HEK293 (cell line): ENCODE data around the gene GRB2.
"Not testable (repeated sequence)": the region's sequence is repeated elsewhere in the genome, so short reads cannot be mapped to it uniquely, and the experiment has no call there.

ENCODE experiments used
- CTCF ChIA-PET: fragments of 350-600 bp; formaldehyde crosslinking; extraction: SDS; loops from one replicate; lab custom pipeline; 2021; ENCODE audit warnings: antibody characterized with exemption; lab: Yijun Ruan, JAX
- POLR2A ChIA-PET: fragments of 300-600 bp; formaldehyde crosslinking; extraction: SDS; loops from one replicate; lab custom pipeline; 2020; ENCODE audit warnings: antibody characterized with exemption, inconsistent platforms; lab: Yijun Ruan, JAX
- H3K27ac ChIP-seq: fragments of 200-500 bp; sonication (Bioruptor generic); 2 replicates; pipeline ENCODE4 v1.5.1; 2014; ENCODE audit warnings: low read depth, low read length, control low read depth, inconsistent platforms; ENCODE audit errors: extremely low read depth
- H3K36me3 ChIP-seq, 2 experiments: fragments of 200-500 bp in 1 of 2; sonication (Bioruptor generic) in 1 of 2; 1 replicate in 1 of 2; 2 replicates in 1 of 2; pipeline ENCODE4 v1.5.1; 2014 to 2017; ENCODE audit warnings: inconsistent platforms in 2 of 2, low read length in 2 of 2; ENCODE audit not compliant: control insufficient read depth in 2 of 2, insufficient read depth in 1 of 2
- H3K4me1 ChIP-seq: fragments of 200-500 bp; sonication (Bioruptor generic); 2 replicates; pipeline ENCODE4 v1.5.1; 2014; ENCODE audit warnings: mild to moderate bottlenecking, low read length, inconsistent platforms; ENCODE audit not compliant: control insufficient read depth, insufficient read depth
- H3K4me3 ChIP-seq: 2 replicates; pipeline ENCODE4 v1.5.1; 2011; ENCODE audit warnings: low read depth, mild to moderate bottlenecking, control low read depth, low read length, moderate library complexity
- H3K9me3 ChIP-seq: fragments of 200-500 bp; sonication (Bioruptor generic); 2 replicates; pipeline ENCODE4 v1.5.1; 2014; ENCODE audit warnings: low read depth, low read length, inconsistent platforms; ENCODE audit not compliant: control insufficient read depth, insufficient read depth
- BCL11B ChIP-seq: fragments of 450-650 bp; formaldehyde crosslinking; IDR thresholded peaks from 2 replicates; pipeline ENCODE4 v1.5.1; 2016; ENCODE audit warnings: low read depth, missing biosample characterization, missing genetic modification characterization
- FEZF1 ChIP-seq: fragments of 450-650 bp; formaldehyde crosslinking; IDR thresholded peaks from 2 replicates; pipeline ENCODE4 v1.5.1; 2016; ENCODE audit warnings: missing biosample characterization, missing genetic modification characterization
- KLF7 ChIP-seq: fragments of 450-650 bp; formaldehyde crosslinking; IDR thresholded peaks from 2 replicates; pipeline ENCODE4 v1.5.1; 2016; ENCODE audit warnings: missing biosample characterization, missing genetic modification characterization, borderline replicate concordance
- KLF8 ChIP-seq: fragments of 450-650 bp; formaldehyde crosslinking; IDR thresholded peaks from 2 replicates; pipeline ENCODE4 v1.5.1; 2016; ENCODE audit warnings: missing biosample characterization, missing genetic modification characterization
- MZF1 ChIP-seq: fragments of 450-650 bp; formaldehyde crosslinking; IDR thresholded peaks from 2 replicates; pipeline ENCODE4 v1.5.1; 2017; ENCODE audit warnings: missing biosample characterization, missing genetic modification characterization, borderline replicate concordance
- SP3 ChIP-seq: fragments of 450-650 bp; formaldehyde crosslinking; IDR thresholded peaks from 2 replicates; pipeline ENCODE4 v1.5.1; 2016; ENCODE audit warnings: missing biosample characterization, missing genetic modification characterization
- ZBTB20 ChIP-seq: fragments of 450-650 bp; formaldehyde crosslinking; IDR thresholded peaks from 2 replicates; pipeline ENCODE4 v1.5.1; 2016; ENCODE audit warnings: missing biosample characterization, missing genetic modification characterization
- ZBTB8A ChIP-seq: fragments of 450-650 bp; formaldehyde crosslinking; IDR thresholded peaks from 2 replicates; pipeline ENCODE4 v1.5.1; 2016; ENCODE audit warnings: missing biosample characterization, missing genetic modification characterization
- ZFHX2 ChIP-seq: fragments of 450-650 bp; formaldehyde crosslinking; conservative IDR thresholded peaks from 2 replicates; pipeline ENCODE4 v1.5.1; 2016; ENCODE audit warnings: missing biosample characterization, missing genetic modification characterization
- ZIC2 ChIP-seq: fragments of 450-650 bp; formaldehyde crosslinking; IDR thresholded peaks from 2 replicates; pipeline ENCODE4 v1.5.1; 2016; ENCODE audit warnings: missing biosample characterization, missing genetic modification characterization
- ZNF121 ChIP-seq: fragments of 450-650 bp; formaldehyde crosslinking; IDR thresholded peaks from 2 replicates; pipeline ENCODE4 v1.5.1; 2016; ENCODE audit warnings: missing biosample characterization, missing genetic modification characterization
- ZNF146 ChIP-seq: fragments of 450-650 bp; formaldehyde crosslinking; IDR thresholded peaks from 2 replicates; pipeline ENCODE4 v1.5.1; 2016; ENCODE audit warnings: missing biosample characterization, missing genetic modification characterization
- ZNF239 ChIP-seq: fragments of 450-650 bp; formaldehyde crosslinking; IDR thresholded peaks from 2 replicates; pipeline ENCODE4 v1.5.1; 2016; ENCODE audit warnings: missing biosample characterization, missing genetic modification characterization
- TF ChIP-seq, protein P1 (sequence below): fragments of 450-650 bp; formaldehyde crosslinking; IDR thresholded peaks from 2 replicates; pipeline ENCODE4 v1.5.1; 2017; ENCODE audit warnings: missing biosample characterization, missing genetic modification characterization
- TF ChIP-seq, protein P2 (sequence below): fragments of 450-650 bp; formaldehyde crosslinking; IDR thresholded peaks from 2 replicates; pipeline ENCODE4 v1.5.1; 2016; ENCODE audit warnings: missing biosample characterization, missing genetic modification characterization
- TF ChIP-seq, protein P3 (sequence below): fragments of 450-650 bp; formaldehyde crosslinking; IDR thresholded peaks from 2 replicates; pipeline ENCODE4 v1.5.1; 2016; ENCODE audit warnings: missing biosample characterization, missing genetic modification characterization
- TF ChIP-seq, protein P4 (sequence below): fragments of 450-650 bp; formaldehyde crosslinking; IDR thresholded peaks from 2 replicates; pipeline ENCODE4 v1.5.1; 2016; ENCODE audit warnings: missing biosample characterization, missing genetic modification characterization
- TF ChIP-seq, protein P5 (sequence below): fragments of 450-650 bp; formaldehyde crosslinking; IDR thresholded peaks from 2 replicates; pipeline ENCODE4 v1.5.1; 2017; ENCODE audit warnings: missing biosample characterization, missing genetic modification characterization
- TF ChIP-seq, protein P6 (sequence below): fragments of 450-650 bp; formaldehyde crosslinking; IDR thresholded peaks from 2 replicates; pipeline ENCODE4 v1.5.1; 2016; ENCODE audit warnings: missing biosample characterization, missing genetic modification characterization
- TF ChIP-seq, protein P7 (sequence below): fragments of 450-650 bp; formaldehyde crosslinking; conservative IDR thresholded peaks from 2 replicates; pipeline ENCODE4 v1.5.1; 2016; ENCODE audit warnings: low read depth, missing biosample characterization, missing genetic modification characterization

The GRB2 gene

DNA sequence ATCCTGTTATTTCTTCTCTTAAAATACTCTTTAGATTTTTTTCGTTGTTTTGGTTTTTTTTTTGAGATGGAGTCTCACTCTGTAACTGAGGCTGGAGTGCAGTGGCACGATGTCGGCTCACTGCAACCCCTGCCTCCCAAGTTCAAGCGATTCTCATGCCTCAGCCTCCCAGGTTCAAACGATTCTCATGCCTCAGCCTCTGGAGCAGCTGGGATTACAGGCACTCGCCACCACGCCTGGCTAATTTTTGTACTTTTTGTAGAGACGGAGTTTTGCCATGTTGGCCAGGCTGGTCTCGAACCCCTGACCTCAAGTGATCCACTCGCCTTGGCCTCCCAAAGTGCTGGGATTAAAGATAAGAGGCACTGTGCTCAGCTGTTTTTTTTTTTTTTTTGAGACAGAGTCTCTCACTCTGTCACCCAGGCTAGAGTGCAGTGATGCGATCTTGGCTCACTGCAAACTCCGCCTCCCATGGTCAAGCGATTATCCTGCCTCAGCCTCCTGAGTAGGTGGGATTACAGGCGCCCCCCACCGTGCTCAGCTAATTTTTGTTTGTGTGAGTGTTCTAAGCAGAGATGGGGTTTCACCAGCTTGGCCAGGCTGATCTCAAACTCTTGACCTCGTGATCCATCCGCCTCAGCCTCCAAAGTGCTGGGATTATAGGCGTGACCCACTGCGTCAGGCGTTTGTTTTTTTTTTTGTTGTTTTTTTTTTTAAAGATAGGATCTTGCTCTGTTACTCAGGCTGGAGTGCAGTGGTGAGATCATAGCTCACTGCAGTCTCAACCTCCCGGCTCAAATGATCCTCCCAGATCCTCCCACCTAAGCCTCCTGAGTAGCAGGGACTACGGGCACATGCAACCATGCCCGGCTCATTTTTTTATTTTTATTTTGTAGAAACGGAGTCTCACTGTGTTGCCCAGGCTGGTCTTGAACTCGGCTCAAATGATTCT is 37.4 kb downstream of the GRB2 start:
- ChIA-PET CTCF (interaction anchor here (0.6 to 2.6 kb wide), 10 partner anchors 10 to 165 kb away, joined by 3 to 10 read pairs (median 4); no protein-coding TSS in a partner anchor), POLR2A (interaction anchor here (0.5 to 1.3 kb wide), 5 partner anchors 12 to 157 kb away, joined by 3 to 6 read pairs (median 5); no protein-coding TSS in a partner anchor)
- not testable (repeated sequence) for H3K36me3 ChIP-seq, H3K4me3 ChIP-seq, H3K9me3 ChIP-seq
- H3K4me1 ChIP-seq = peaks cover 42% of the 10 kb centered on the region
- H3K27ac ChIP-seq = peak overlapping the region; percentile 31; the same call in 1 of the 2 replicates
- peak; percentile 86 for TF ChIP-seq FEZF1 (tag by site-specific recombination)
- TF ChIP-seq, protein P1, sequence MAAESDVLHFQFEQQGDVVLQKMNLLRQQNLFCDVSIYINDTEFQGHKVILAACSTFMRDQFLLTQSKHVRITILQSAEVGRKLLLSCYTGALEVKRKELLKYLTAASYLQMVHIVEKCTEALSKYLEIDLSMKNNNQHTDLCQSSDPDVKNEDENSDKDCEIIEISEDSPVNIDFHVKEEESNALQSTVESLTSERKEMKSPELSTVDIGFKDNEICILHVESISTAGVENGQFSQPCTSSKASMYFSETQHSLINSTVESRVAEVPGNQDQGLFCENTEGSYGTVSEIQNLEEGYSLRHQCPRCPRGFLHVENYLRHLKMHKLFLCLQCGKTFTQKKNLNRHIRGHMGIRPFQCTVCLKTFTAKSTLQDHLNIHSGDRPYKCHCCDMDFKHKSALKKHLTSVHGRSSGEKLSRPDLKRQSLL = peak; percentile 87
- peak; percentile 92 for TF ChIP-seq ZIC2 (tag by site-specific recombination)
- peak; percentile 91 for TF ChIP-seq ZNF121
- peak; percentile 96 for TF ChIP-seq KLF7 (tag by site-specific recombination)
- TF ChIP-seq, protein P2, sequence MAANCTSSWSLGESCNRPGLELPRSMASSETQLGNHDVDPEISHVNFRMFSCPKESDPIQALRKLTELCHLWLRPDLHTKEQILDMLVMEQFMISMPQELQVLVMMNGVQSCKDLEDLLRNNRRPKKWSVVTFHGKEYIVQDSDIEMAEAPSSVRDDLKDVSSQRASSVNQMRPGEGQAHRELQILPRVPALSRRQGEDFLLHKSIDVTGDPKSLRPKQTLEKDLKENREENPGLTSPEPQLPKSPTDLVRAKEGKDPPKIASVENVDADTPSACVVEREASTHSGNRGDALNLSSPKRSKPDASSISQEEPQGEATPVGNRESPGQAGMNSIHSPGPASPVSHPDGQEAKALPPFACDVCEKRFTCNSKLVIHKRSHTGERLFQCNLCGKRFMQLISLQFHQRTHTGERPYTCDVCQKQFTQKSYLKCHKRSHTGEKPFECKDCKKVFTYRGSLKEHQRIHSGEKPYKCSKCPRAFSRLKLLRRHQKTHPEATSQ (tag by site-specific recombination) = peak; percentile 75
- 0 out of 2 replicates have a peak, but pooled peaks have one; percentile 56 for TF ChIP-seq ZNF239 (tag by site-specific recombination)
- TF ChIP-seq, protein P3, sequence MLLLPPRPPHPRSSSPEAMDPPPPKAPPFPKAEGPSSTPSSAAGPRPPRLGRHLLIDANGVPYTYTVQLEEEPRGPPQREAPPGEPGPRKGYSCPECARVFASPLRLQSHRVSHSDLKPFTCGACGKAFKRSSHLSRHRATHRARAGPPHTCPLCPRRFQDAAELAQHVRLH (tag by site-specific recombination) = peak; percentile 29; the same call in 1 of the 2 replicates
- TF ChIP-seq, protein P4, sequence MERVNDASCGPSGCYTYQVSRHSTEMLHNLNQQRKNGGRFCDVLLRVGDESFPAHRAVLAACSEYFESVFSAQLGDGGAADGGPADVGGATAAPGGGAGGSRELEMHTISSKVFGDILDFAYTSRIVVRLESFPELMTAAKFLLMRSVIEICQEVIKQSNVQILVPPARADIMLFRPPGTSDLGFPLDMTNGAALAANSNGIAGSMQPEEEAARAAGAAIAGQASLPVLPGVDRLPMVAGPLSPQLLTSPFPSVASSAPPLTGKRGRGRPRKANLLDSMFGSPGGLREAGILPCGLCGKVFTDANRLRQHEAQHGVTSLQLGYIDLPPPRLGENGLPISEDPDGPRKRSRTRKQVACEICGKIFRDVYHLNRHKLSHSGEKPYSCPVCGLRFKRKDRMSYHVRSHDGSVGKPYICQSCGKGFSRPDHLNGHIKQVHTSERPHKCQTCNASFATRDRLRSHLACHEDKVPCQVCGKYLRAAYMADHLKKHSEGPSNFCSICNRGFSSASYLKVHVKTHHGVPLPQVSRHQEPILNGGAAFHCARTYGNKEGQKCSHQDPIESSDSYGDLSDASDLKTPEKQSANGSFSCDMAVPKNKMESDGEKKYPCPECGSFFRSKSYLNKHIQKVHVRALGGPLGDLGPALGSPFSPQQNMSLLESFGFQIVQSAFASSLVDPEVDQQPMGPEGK (tag by site-specific recombination) = peak; percentile 97
- peak; percentile 34; the same call in 1 of the 2 replicates for TF ChIP-seq BCL11B (tag by site-specific recombination)
- 0 out of 2 replicates have a peak, but pooled peaks have one; percentile 17 for TF ChIP-seq MZF1 (tag by site-specific recombination)
- TF ChIP-seq, protein P5, sequence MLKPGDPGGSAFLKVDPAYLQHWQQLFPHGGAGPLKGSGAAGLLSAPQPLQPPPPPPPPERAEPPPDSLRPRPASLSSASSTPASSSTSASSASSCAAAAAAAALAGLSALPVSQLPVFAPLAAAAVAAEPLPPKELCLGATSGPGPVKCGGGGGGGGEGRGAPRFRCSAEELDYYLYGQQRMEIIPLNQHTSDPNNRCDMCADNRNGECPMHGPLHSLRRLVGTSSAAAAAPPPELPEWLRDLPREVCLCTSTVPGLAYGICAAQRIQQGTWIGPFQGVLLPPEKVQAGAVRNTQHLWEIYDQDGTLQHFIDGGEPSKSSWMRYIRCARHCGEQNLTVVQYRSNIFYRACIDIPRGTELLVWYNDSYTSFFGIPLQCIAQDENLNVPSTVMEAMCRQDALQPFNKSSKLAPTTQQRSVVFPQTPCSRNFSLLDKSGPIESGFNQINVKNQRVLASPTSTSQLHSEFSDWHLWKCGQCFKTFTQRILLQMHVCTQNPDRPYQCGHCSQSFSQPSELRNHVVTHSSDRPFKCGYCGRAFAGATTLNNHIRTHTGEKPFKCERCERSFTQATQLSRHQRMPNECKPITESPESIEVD (tag by site-specific recombination) = peak; percentile 70; the same call in 1 of the 2 replicates
- peak; percentile 64 for TF ChIP-seq ZNF146
- TF ChIP-seq SP3 = peak; percentile 90
- peak; percentile 97 for TF ChIP-seq KLF8 (tag by site-specific recombination)
- peak; percentile 53; the same call in 1 of the 2 replicates for TF ChIP-seq ZBTB8A (tag by site-specific recombination)
- peak; percentile 25; the same call in 1 of the 2 replicates for TF ChIP-seq ZBTB20
- peak; percentile 90 for TF ChIP-seq ZFHX2 (tag by site-specific recombination)
- TF ChIP-seq, protein P6, sequence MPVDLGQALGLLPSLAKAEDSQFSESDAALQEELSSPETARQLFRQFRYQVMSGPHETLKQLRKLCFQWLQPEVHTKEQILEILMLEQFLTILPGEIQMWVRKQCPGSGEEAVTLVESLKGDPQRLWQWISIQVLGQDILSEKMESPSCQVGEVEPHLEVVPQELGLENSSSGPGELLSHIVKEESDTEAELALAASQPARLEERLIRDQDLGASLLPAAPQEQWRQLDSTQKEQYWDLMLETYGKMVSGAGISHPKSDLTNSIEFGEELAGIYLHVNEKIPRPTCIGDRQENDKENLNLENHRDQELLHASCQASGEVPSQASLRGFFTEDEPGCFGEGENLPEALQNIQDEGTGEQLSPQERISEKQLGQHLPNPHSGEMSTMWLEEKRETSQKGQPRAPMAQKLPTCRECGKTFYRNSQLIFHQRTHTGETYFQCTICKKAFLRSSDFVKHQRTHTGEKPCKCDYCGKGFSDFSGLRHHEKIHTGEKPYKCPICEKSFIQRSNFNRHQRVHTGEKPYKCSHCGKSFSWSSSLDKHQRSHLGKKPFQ (tag by site-specific recombination) = peak; percentile 93
- TF ChIP-seq, protein P7, sequence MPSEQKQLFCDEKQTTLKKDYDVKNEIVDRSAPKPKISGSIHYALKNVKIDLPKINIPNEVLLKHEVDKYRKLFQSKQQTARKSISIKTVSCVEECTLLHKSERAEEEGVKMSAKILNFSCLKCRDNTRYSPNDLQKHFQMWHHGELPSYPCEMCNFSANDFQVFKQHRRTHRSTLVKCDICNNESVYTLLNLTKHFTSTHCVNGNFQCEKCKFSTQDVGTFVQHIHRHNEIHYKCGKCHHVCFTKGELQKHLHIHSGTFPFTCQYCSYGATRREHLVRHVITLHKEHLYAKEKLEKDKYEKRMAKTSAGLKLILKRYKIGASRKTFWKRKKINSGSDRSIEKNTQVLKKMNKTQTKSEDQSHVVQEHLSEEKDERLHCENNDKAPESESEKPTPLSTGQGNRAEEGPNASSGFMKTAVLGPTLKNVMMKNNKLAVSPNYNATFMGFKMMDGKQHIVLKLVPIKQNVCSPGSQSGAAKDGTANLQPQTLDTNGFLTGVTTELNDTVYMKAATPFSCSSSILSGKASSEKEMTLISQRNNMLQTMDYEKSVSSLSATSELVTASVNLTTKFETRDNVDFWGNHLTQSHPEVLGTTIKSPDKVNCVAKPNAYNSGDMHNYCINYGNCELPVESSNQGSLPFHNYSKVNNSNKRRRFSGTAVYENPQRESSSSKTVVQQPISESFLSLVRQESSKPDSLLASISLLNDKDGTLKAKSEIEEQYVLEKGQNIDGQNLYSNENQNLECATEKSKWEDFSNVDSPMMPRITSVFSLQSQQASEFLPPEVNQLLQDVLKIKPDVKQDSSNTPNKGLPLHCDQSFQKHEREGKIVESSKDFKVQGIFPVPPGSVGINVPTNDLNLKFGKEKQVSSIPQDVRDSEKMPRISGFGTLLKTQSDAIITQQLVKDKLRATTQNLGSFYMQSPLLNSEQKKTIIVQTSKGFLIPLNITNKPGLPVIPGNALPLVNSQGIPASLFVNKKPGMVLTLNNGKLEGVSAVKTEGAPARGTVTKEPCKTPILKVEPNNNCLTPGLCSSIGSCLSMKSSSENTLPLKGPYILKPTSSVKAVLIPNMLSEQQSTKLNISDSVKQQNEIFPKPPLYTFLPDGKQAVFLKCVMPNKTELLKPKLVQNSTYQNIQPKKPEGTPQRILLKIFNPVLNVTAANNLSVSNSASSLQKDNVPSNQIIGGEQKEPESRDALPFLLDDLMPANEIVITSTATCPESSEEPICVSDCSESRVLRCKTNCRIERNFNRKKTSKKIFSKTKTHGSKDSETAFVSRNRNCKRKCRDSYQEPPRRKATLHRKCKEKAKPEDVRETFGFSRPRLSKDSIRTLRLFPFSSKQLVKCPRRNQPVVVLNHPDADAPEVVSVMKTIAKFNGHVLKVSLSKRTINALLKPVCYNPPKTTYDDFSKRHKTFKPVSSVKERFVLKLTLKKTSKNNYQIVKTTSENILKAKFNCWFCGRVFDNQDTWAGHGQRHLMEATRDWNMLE (tag by site-specific recombination) = 0 out of 2 replicates have a peak, but pooled peaks have one; percentile 10
